GM19324 (cell line): ENCODE measurements around the gene ACOXL.
"Not testable (repeated sequence)": the region's sequence is repeated elsewhere in the genome, so short reads cannot be mapped to it uniquely, and the experiment has no call there.

Source experiments
- ATAC-seq: cut with Tn5 transposase; IDR thresholded peaks from one replicate; pipeline ENCODE4 v1.9.1; 2021; ENCODE audit warnings: mild to moderate bottlenecking, moderate library complexity; ENCODE audit not compliant: unreplicated experiment, low FRiP score

The ACOXL gene

GRCh38 chr2:111029181-111029927 is 297.0 kb downstream of the ACOXL start:
- ATAC-seq = no peak

- ATAC-seq = peak; percentile 45
Measured at GRCh38 chr2:111030260-111030891, 298.0 kb downstream of the ACOXL start.

- no peak for ATAC-seq
Measured at GRCh38 chr2:111030945-111031344, 298.6 kb downstream of the ACOXL start.

- ATAC-seq = no peak
Measured at GRCh38 chr2:111031546-111032478, 299.4 kb downstream of the ACOXL start.

- ATAC-seq = no peak
Measured at GRCh38 chr2:111032721-111033429, 300.5 kb downstream of the ACOXL start.

- no peak for ATAC-seq
Measured at GRCh38 chr2:111034146-111034545, 301.8 kb downstream of the ACOXL start.

GRCh38 chr2:111034606-111035005 is 302.2 kb downstream of the ACOXL start:
- ATAC-seq = no peak

- peak; percentile 55 for ATAC-seq
Measured at GRCh38 chr2:111035830-111036441, 303.6 kb downstream of the ACOXL start.

GRCh38 chr2:111037128-111037527 is 304.8 kb downstream of the ACOXL start:
- no peak for ATAC-seq

GRCh38 chr2:111039628-111040383 is 307.4 kb downstream of the ACOXL start:
- ATAC-seq = no peak

GRCh38 chr2:111041398-111042202 is 309.2 kb downstream of the ACOXL start:
- no peak for ATAC-seq

GRCh38 chr2:111042261-111042660 is 309.9 kb downstream of the ACOXL start:
- ATAC-seq = no peak

GRCh38 chr2:111042772-111043771 is 310.7 kb downstream of the ACOXL start:
- no peak for ATAC-seq

GRCh38 chr2:111044066-111044465 is 311.7 kb downstream of the ACOXL start:
- ATAC-seq = no peak

- ATAC-seq = not testable (repeated sequence)
Measured at GRCh38 chr2:111045236-111045635, 312.9 kb downstream of the ACOXL start.

- ATAC-seq = no peak
Measured at GRCh38 chr2:111045771-111046444, 313.5 kb downstream of the ACOXL start.

GRCh38 chr2:111046670-111047069 is 314.3 kb downstream of the ACOXL start:
- no peak for ATAC-seq
